OCI-LY7 (cell line): Measurements from ENCODE around the gene P3R3URF.

Experiments used
- CTCF ChIP-seq: fragments of 200-600 bp; sonication (generic); conservative IDR thresholded peaks from 2 replicates; pipeline ENCODE4 v1.5.1; 2014; ENCODE audit warnings: mild to moderate bottlenecking, antibody characterized with exemption, low read length, moderate library complexity, mixed read lengths
- EZH2phosphoT487 ChIP-seq: fragments of 200-600 bp; sonication (generic); IDR thresholded peaks from 2 replicates; pipeline ENCODE4 v1.6.1; 2018; ENCODE audit warnings: low read depth, borderline replicate concordance, mild to moderate bottlenecking, mixed run types, antibody characterized with exemption, low read length, moderate library complexity, mixed read lengths

GRCh38 chr1:46150085-46150484 lies 26.2 kb downstream of the P3R3URF start:
- no peak for TF ChIP-seq CTCF
- no peak for TF ChIP-seq EZH2phosphoT487
